Skeletal muscle satellite cell (primary cell): ENCODE results near the gene MESD.

Experiments
- H3K27me3 ChIP-seq: 2 replicates; pipeline ENCODE4 v1.7.0; 2013; ENCODE audit warnings: low read length; ENCODE audit not compliant: control insufficient read depth, insufficient read depth
- H3K36me3 ChIP-seq: 2 replicates; pipeline ENCODE4 v1.7.0; 2013; ENCODE audit warnings: mild to moderate bottlenecking, control low read depth, low read length; ENCODE audit not compliant: insufficient read depth
- H3K4me1 ChIP-seq: 2 replicates; pipeline ENCODE4 v1.7.0; 2013; ENCODE audit warnings: low read length; ENCODE audit not compliant: control insufficient read depth, insufficient read depth
- H3K4me2 ChIP-seq: 2 replicates; pipeline ENCODE4 v1.7.0; 2013; ENCODE audit warnings: mild to moderate bottlenecking, low read length
- H3K4me3 ChIP-seq: 2 replicates; pipeline ENCODE4 v1.7.0; 2013; ENCODE audit warnings: low read length
- H3K9ac ChIP-seq: 2 replicates; pipeline ENCODE4 v1.7.0; 2013; ENCODE audit warnings: mild to moderate bottlenecking, low read depth, low read length, moderate library complexity
- H3K9me3 ChIP-seq: replicated peaks from 2 replicates; pipeline ENCODE4 v1.7.0; 2013; ENCODE audit warnings: mild to moderate bottlenecking, control low read depth, low read length

Gene MESD

DNA sequence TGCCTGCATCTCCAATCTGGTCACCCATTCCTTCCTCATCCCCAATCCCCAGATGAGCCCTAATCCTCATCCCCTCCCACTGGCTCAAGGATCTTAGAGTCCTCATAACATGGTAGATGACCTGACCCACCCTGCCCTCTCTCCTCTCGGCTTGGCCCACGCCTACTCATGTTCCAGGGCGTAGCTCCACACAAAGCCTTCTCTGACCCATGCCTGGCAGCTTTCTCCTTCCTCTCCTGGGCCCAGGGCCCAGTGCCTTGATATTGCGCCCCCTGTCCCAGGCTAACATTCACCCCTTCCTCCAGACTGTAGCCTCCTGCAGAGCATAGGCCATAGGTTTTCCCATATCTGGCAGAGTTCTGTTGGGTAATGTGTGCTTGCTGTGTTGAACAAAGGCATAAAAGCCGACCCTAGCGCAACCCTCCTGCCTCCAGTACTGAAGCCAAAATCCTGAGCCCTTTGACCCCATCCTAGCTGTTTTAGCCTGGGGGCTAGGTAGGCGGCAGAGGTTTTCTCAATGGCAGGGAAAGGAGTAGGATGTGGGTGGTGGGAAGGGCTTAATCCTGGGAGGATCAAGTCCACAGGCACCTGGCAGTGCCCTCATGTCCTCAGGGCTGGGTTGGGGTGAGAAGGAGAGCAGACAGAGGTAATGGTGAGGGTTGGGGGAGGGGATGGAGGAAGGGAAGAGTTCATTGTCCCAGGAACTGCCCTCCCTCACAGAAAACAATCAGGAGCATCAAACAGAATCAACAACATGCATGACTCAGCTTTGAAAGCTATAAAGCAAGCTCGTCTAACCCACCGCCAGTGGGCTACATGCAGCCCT lies 35.5 kb downstream of the MESD start:
- Histone ChIP-seq H3K36me3 (peaks cover 28% of the 10 kb centered on the region), H3K4me3 (no peak overlapping the region), H3K4me1 (peaks cover 19% of the 10 kb centered on the region), H3K27me3 (no peaks in the 10 kb centered on the region), H3K9ac (no peak overlapping the region), H3K4me2 (no peak overlapping the region), H3K9me3 (no peaks in the 10 kb centered on the region)

DNA sequence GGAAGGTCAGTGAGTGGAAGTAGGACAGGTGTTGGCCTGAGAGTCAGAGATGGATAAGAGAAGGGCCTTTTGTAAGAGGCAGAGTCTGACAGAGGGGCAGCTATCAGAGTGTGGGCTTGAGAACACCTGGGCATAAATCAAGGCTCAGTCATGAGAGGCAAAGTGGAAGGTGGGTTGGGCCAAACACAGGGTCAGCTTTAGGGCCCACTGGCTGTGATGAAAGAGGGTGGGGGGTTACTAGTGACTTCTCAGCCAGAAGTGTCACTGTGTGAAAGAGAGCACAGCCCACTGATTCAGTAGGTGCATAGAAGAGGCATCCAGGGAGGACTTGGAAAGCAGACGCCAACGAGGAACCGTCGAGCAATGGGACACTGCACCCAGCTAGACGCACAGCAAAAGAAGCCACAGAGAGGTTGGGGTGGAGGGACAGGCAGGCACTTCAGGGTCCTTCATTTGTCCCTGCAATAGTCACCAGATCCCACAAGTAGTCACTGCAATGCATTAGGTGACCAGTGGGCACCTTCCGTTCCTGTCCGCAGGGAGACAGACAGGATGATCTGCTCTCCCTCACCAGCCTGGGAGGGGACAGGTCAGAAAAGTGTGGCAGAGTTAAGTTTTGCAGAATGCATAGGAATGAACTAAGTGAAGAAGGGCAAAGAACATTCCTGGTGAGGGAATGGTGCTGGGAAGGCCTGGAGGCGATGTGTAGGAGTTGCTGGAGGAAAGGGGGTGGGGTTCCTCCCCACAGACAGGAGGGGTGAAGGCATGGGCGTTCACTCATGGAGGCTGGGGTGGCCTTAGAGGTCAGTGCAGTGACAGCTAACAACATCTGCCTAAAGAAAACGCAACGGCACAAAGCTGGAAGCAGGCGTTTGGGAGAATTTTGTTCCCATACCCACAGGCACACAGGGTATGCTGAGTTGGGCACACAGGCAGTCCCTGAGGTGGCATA lies 36.3 kb downstream of the MESD start:
- Histone ChIP-seq H3K9me3 (no peaks in the 10 kb centered on the region), H3K9ac (no peak overlapping the region), H3K4me3 (no peak overlapping the region), H3K27me3 (no peaks in the 10 kb centered on the region), H3K4me2 (no peak overlapping the region), H3K4me1 (peaks cover 19% of the 10 kb centered on the region), H3K36me3 (peaks cover 33% of the 10 kb centered on the region)

DNA sequence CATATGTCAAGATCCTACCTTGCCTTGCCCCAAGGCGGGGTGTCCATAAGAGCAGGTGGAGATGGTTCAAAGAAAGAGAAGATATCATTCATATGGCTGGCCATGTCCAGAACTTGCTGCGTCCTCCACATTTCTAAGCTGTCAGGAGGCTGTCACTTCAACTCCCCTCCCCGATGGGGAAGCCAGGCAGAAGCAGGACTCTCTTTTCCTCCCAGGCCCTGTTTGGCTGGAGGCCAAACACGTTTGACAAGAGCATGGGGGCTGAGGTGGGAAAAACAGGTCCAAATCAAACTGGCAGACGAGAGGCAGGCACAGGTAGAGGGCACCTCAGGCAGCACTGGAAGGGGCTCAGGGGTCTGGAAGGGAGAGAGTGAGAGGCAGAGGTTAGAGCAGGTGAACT lies 37.7 kb downstream of the MESD start:
- Histone ChIP-seq H3K4me2 (no peak overlapping the region), H3K4me3 (no peak overlapping the region), H3K9me3 (no peaks in the 10 kb centered on the region), H3K27me3 (no peaks in the 10 kb centered on the region), H3K4me1 (peaks cover 19% of the 10 kb centered on the region), H3K36me3 (peaks cover 46% of the 10 kb centered on the region), H3K9ac (no peak overlapping the region)

DNA sequence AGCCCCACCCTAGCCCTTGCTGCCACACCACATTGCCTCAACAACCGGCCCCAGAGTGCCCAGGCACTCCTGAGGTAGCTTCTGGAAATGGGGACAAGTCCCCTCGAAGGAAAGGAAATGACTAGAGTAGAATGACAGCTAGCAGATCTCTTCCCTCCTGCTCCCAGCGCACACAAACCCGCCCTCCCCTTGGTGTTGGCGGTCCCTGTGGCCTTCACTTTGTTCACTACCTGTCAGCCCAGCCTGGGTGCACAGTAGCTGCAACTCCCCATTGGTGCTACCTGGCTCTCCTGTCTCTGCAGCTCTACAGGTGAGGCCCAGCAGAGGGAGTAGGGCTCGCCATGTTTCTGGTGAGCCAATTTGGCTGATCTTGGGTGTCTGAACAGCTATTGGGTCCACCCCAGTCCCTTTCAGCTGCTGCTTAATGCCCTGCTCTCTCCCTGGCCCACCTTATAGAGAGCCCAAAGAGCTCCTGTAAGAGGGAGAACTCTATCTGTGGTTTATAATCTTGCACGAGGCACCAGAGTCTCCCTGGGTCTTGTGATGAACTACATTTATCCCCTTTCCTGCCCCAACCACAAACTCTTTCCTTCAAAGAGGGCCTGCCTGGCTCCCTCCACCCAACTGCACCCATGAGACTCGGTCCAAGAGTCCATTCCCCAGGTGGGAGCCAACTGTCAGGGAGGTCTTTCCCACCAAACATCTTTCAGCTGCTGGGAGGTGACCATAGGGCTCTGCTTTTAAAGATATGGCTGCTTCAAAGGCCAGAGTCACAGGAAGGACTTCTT lies 39.1 kb downstream of the MESD start:
- H3K9ac ChIP-seq: no peak overlapping the region
- H3K27me3 ChIP-seq: no peaks in the 10 kb centered on the region
- no peaks in the 10 kb centered on the region for H3K9me3 ChIP-seq
- H3K4me2 ChIP-seq: no peak overlapping the region
- peaks cover 7% of the 10 kb centered on the region for H3K4me1 ChIP-seq
- no peak overlapping the region for H3K4me3 ChIP-seq
- peaks cover 57% of the 10 kb centered on the region for H3K36me3 ChIP-seq

GRCh38 chr15:80949756-80950155 lies 39.9 kb downstream of the MESD start:
- H3K4me1 ChIP-seq: peaks cover 4% of the 10 kb centered on the region
- H3K36me3 ChIP-seq: peaks cover 58% of the 10 kb centered on the region
- H3K27me3 ChIP-seq: no peaks in the 10 kb centered on the region
- H3K9ac ChIP-seq: no peak overlapping the region
- no peak overlapping the region for H3K4me2 ChIP-seq
- no peak overlapping the region for H3K4me3 ChIP-seq
- H3K9me3 ChIP-seq: no peaks in the 10 kb centered on the region

- H3K4me3 ChIP-seq: no peak overlapping the region
- H3K36me3 ChIP-seq: peaks cover 58% of the 10 kb centered on the region
- H3K27me3 ChIP-seq: no peaks in the 10 kb centered on the region
- H3K4me2 ChIP-seq: no peak overlapping the region
- no peaks in the 10 kb centered on the region for H3K9me3 ChIP-seq
- H3K9ac ChIP-seq: no peak overlapping the region
- H3K4me1 ChIP-seq: no peaks in the 10 kb centered on the region
Measured at GRCh38 chr15:80948651-80949292, 40.8 kb downstream of the MESD start.

GRCh38 chr15:80946576-80946975 lies 43.0 kb downstream of the MESD start:
- no peak overlapping the region for H3K4me2 ChIP-seq
- H3K9ac ChIP-seq: no peak overlapping the region
- no peaks in the 10 kb centered on the region for H3K4me1 ChIP-seq
- H3K27me3 ChIP-seq: no peaks in the 10 kb centered on the region
- H3K36me3 ChIP-seq: peaks cover 58% of the 10 kb centered on the region
- no peak overlapping the region for H3K4me3 ChIP-seq
- no peaks in the 10 kb centered on the region for H3K9me3 ChIP-seq

- Histone ChIP-seq H3K4me2 (no peak overlapping the region), H3K4me3 (no peak overlapping the region), H3K4me1 (no peaks in the 10 kb centered on the region), H3K9me3 (no peaks in the 10 kb centered on the region), H3K36me3 (peaks cover 58% of the 10 kb centered on the region), H3K27me3 (no peaks in the 10 kb centered on the region), H3K9ac (no peak overlapping the region)
Measured at GRCh38 chr15:80945605-80946004, 44.0 kb downstream of the MESD start.

- Histone ChIP-seq H3K4me2 (no peak overlapping the region), H3K27me3 (no peaks in the 10 kb centered on the region), H3K4me3 (no peak overlapping the region), H3K4me1 (no peaks in the 10 kb centered on the region), H3K9me3 (no peaks in the 10 kb centered on the region), H3K9ac (no peak overlapping the region), H3K36me3 (peaks cover 54% of the 10 kb centered on the region)
Measured at GRCh38 chr15:80944818-80945217, 44.8 kb downstream of the MESD start.

- H3K4me3 ChIP-seq: no peak overlapping the region
- peaks cover 37% of the 10 kb centered on the region for H3K36me3 ChIP-seq
- H3K9ac ChIP-seq: no peak overlapping the region
- H3K4me2 ChIP-seq: no peak overlapping the region
- H3K27me3 ChIP-seq: no peaks in the 10 kb centered on the region
- H3K9me3 ChIP-seq: no peaks in the 10 kb centered on the region
- H3K4me1 ChIP-seq: no peaks in the 10 kb centered on the region
Measured at GRCh38 chr15:80942746-80943565, 46.7 kb downstream of the MESD start.
